A549 (cell line): ENCODE data around the gene ACSBG1.

ENCODE experiments used
- CBX8 ChIP-seq: fragments of 200-600 bp; sonication (generic); IDR thresholded peaks from 2 replicates; pipeline ENCODE4 v1.6.1; 2016
- CHD2 ChIP-seq: fragments of 150-350 bp; IDR thresholded peaks from 2 replicates; pipeline ENCODE4 v1.6.1; 2014; ENCODE audit warnings: low read length; ENCODE audit not compliant: partially characterized antibody
- CTCF ChIP-seq: fragments of >200 bp; sonication (Bioruptor Twin); formaldehyde crosslinking; IDR thresholded peaks from 3 replicates; pipeline ENCODE4 v1.5.1; 2016
- E2F6 ChIP-seq: IDR thresholded peaks from 2 replicates; pipeline ENCODE4 v1.6.1; 2012; ENCODE audit warnings: low read depth, borderline replicate concordance
- JUN ChIP-seq, 2 experiments: fragments of >200 bp; sonication (Bioruptor Twin); formaldehyde crosslinking; IDR thresholded peaks; 2 replicates in 1 of 2; 3 replicates in 1 of 2; pipeline ENCODE4 v1.6.1; 2016 to 2017
- MAFK ChIP-seq: fragments of 450-650 bp; IDR thresholded peaks from 2 replicates; pipeline ENCODE4 v1.6.1; 2014; ENCODE audit not compliant: partially characterized antibody
- MAX ChIP-seq: IDR thresholded peaks from 2 replicates; pipeline ENCODE4 v1.6.1; 2012
- MAZ ChIP-seq: fragments of 150-350 bp; IDR thresholded peaks from 2 replicates; pipeline ENCODE4 v1.6.1; 2014; ENCODE audit warnings: antibody characterized with exemption, low read depth, low read length, borderline replicate concordance
- POLR2A ChIP-seq: IDR thresholded peaks from 2 replicates; pipeline ENCODE4 v1.6.1; 2012; ENCODE audit warnings: mild to moderate bottlenecking, low read length
- RCOR1 ChIP-seq: fragments of 150-350 bp; IDR thresholded peaks from 2 replicates; pipeline ENCODE4 v1.6.1; 2014; ENCODE audit warnings: antibody characterized with exemption, low read length, low read depth
- REST ChIP-seq: fragments of 200-600 bp; sonication (generic); IDR thresholded peaks from 2 replicates; pipeline ENCODE4 v1.6.1; 2016; ENCODE audit warnings: antibody characterized with exemption, mild to moderate bottlenecking, moderate library complexity
- RFX5 ChIP-seq: fragments of 450-650 bp; IDR thresholded peaks from 2 replicates; pipeline ENCODE4 v1.7.1; 2014; ENCODE audit warnings: antibody characterized with exemption, mild to moderate bottlenecking, moderate library complexity

- TF ChIP-seq CTCF (no peak), POLR2A (no peak), CHD2 (no peak), E2F6 (no peak), MAX (no peak), CBX8 (no peak), JUN (IDR thresholded peaks at IDR 0.05) (no peak), RCOR1 (no peak), MAZ (no peak), REST (no peak), MAFK (no peak), RFX5 (no peak)
Measured at GRCh38 chr15:78168608-78169007, 65.8 kb downstream of the ACSBG1 start.
